Left lung (tissue), 14 donors: Measurements from ENCODE around the gene HAVCR2. TPM values are rescaled to one million over a fixed set of nuclear protein-coding genes. Genes with fewer than 3 reads are reported as not detected.

Experiments
- ATAC-seq: fragments of 200-7000 bp; cut with Tn5 transposase; one replicate; pipeline ENCODE4 v1.9.1; 2020; ENCODE audit warnings: moderate library complexity
- DNase-seq, 4 donors: peaks; one replicate each; pipeline ENCODE4 v3.0.0-alpha.2; 2013 to 2020
- H3K27ac ChIP-seq, 2 donors: fragments of 200-600 bp; sonication (generic) in 1 of 2; one replicate each; pipeline versions ENCODE4 v1.5.0 to v1.8.0; 2020 to 2021
- H3K27me3 ChIP-seq, 2 donors: fragments of 200-600 bp; sonication (generic) in 1 of 2; one replicate each; pipeline versions ENCODE4 v1.5.0 to v1.8.0; 2020 to 2021
- H3K36me3 ChIP-seq, 2 donors: fragments of 200-600 bp; sonication (generic) in 1 of 2; one replicate each; pipeline versions ENCODE4 v1.5.0 to v1.8.0; 2020 to 2021
- H3K4me1 ChIP-seq, 2 donors: fragments of 200-600 bp; one replicate each; pipeline ENCODE4 v1.8.0; 2021
- H3K4me3 ChIP-seq, 2 donors: fragments of 200-600 bp; sonication (generic) in 1 of 2; one replicate each; pipeline versions ENCODE4 v1.5.0 to v1.8.0; 2020 to 2021; ENCODE audit warnings: mild to moderate bottlenecking in 1 of 2
- H3K9me3 ChIP-seq, 2 donors: fragments of 200-600 bp; sonication (generic) in 1 of 2; one replicate each; pipeline versions ENCODE4 v1.5.0 to v1.8.0; 2020 to 2021
- CTCF ChIP-seq, 2 donors: fragments of 200-600 bp; sonication (generic) in 1 of 2; IDR thresholded peaks; one replicate each; pipeline versions ENCODE4 v1.5.0 to v1.8.0; 2021; ENCODE audit warnings: antibody characterized with exemption in 2 of 2
- intact Hi-C, 2 donors: fragments of 100-400 bp; cut with DNase I; formaldehyde crosslinking; loops; one replicate each; pipeline versions ENCODE4 v1.11.2 to v1.14.2; 2022
- long read RNA-seq, 12 donors: library from polyadenylated mRNA in 2 of 12; unstranded in 2 of 12; transcript quantifications; one replicate each; pipeline ENCODE4 v2.0.0 and lab custom pipeline, GENCODE V29; 2019 to 2026
- polyA plus RNA-seq, 6 donors: library from polyadenylated mRNA; unstranded; fragments of 120-200 nt; gene quantifications; one replicate each; pipeline ENCODE4 v1.2.1, GENCODE V29; 2013; ENCODE audit not compliant: insufficient read length in 6 of 6
- total RNA-seq, 2 donors: library from RNA; stranded (reverse); fragmentation: NEBNext Ultra II Directional; extraction: Animal tissue kit (Norgen Biotek cat#: 25700); gene quantifications; one replicate each; pipeline ENCODE4 v1.2.1, GENCODE V29; 2021
- donor health status: DM: no; HTN: yes; CAD: no.
- donor health status: DM: no; HTN: no; CAD: no.

HAVCR2 gene
- total RNA-seq = 10 to 100 TPM; 18.8 to 50.9 TPM
- 1 to 10 TPM; 1.6 to 2.8 (median 2.3) TPM for polyA plus RNA-seq
- long read RNA-seq, donor 1, partial matches to known transcripts = 0 of 2 reads
- long read RNA-seq, donor 1, other reads (novel, unspliced or antisense) = 0 of 2 reads
- long read RNA-seq, donor 2 = 0 reads
- long read RNA-seq, donor 3, partial matches to known transcripts = 0 of 1 reads
- long read RNA-seq, donor 3, other reads (novel, unspliced or antisense) = 0 of 1 reads
- long read RNA-seq, donor 4, transcript HAVCR2-201 (7 exons, 2,907 nt) = major isoform, 8 of 12 reads
- long read RNA-seq, donor 4, partial matches to known transcripts = 0 of 12 reads
- long read RNA-seq, donor 4, other reads (novel, unspliced or antisense) = 3 of 12 reads
- long read RNA-seq, donor 5, partial matches to known transcripts = 0 of 1 reads
- long read RNA-seq, donor 5, other reads (novel, unspliced or antisense) = 0 of 1 reads
- long read RNA-seq, donor 6 = 0 reads
- long read RNA-seq, donor 7 = 0 reads
- long read RNA-seq, donor 8, partial matches to known transcripts = 0 of 2 reads
- long read RNA-seq, donor 8, other reads (novel, unspliced or antisense) = 0 of 2 reads
- long read RNA-seq, donor 9 = 0 reads
- long read RNA-seq, donor 10, transcript HAVCR2-201 (7 exons, 2,907 nt) = major isoform, 20 of 27 reads
- long read RNA-seq, donor 10, partial matches to known transcripts = 2 of 27 reads
- long read RNA-seq, donor 10, other reads (novel, unspliced or antisense) = 2 of 27 reads
- long read RNA-seq, donor 11, transcript HAVCR2-201 (7 exons, 2,907 nt) = major isoform, 6 of 6 reads
- long read RNA-seq, donor 11, partial matches to known transcripts = 0 of 6 reads
- long read RNA-seq, donor 11, other reads (novel, unspliced or antisense) = 0 of 6 reads
- long read RNA-seq, donor 12 = 0 reads

GRCh38 chr5:157108976-157109375 is at the start of gene HAVCR2:
TSS of gene HAVCR2 (minus strand) at chr5:157109044. CDS start at chr5:157108983, 61 bp downstream.
- H3K27ac ChIP-seq = peak within 1 kb of the TSS; percentile 75 to 85
- no peak for TF ChIP-seq CTCF (IDR thresholded peaks at IDR 0.05)
- peaks cover 0 to 11% of the 10 kb centered on the region in 2 donors for H3K36me3 ChIP-seq
- ATAC-seq = peak; percentile 78
- peak within 1 kb of the TSS; percentile 14 to 41 for H3K4me3 ChIP-seq
- DNase-seq = peak in 1 of 4 donors; percentile 73
- no peaks in the 10 kb centered on the region for H3K9me3 ChIP-seq
- H3K27me3 ChIP-seq = no peaks in the 10 kb centered on the region
- peaks cover 0 to 20% of the 10 kb centered on the region in 2 donors for H3K4me1 ChIP-seq
- intact Hi-C loops = no loop called here

GRCh38 chr5:157157293-157157891 is 48.5 kb upstream of the HAVCR2 start:
- no peak for ATAC-seq
- intact Hi-C loops = loop anchor here in 1 of 2 donors (10.0 kb wide), 1 partner anchor 147 kb away; no protein-coding TSS in a partner anchor
- H3K4me3 ChIP-seq = no peak overlapping the region

GRCh38 chr5:157155297-157155696 is 46.5 kb upstream of the HAVCR2 start:
- intact Hi-C loops = loop anchor here in 1 of 2 donors (10.0 kb wide), 1 partner anchor 150 kb away; no protein-coding TSS in a partner anchor
- Histone ChIP-seq H3K36me3 (no peaks in the 10 kb centered on the region), H3K4me1 (no peaks in the 10 kb centered on the region), H3K27ac (no peak overlapping the region), H3K9me3 (no peaks in the 10 kb centered on the region), H3K27me3 (peaks cover 0 to 8% of the 10 kb centered on the region in 2 donors), H3K4me3 (no peak overlapping the region)
- ATAC-seq (no peak), DNase-seq (no peak)
- TF ChIP-seq CTCF (IDR thresholded peaks at IDR 0.05) = no peak

More at GRCh38 chr5:157157293-157157891, 48.5 kb upstream of the HAVCR2 start:
- Histone ChIP-seq H3K36me3 (no peaks in the 10 kb centered on the region), H3K27ac (no peak overlapping the region), H3K27me3 (peaks cover 0 to 8% of the 10 kb centered on the region in 2 donors), H3K9me3 (no peaks in the 10 kb centered on the region), H3K4me1 (no peaks in the 10 kb centered on the region)
- TF ChIP-seq CTCF (IDR thresholded peaks at IDR 0.05) = no peak
- no peak for DNase-seq

- no peak overlapping the region for H3K27ac ChIP-seq
- H3K27me3 ChIP-seq = no peaks in the 10 kb centered on the region
- H3K4me1 ChIP-seq = no peaks in the 10 kb centered on the region
- ATAC-seq = no peak
- no peak overlapping the region for H3K4me3 ChIP-seq
- no peaks in the 10 kb centered on the region for H3K9me3 ChIP-seq
- no peaks in the 10 kb centered on the region for H3K36me3 ChIP-seq
- intact Hi-C loops = loop anchor here in 1 of 2 donors (10.0 kb wide), 1 partner anchor 154 kb away; no protein-coding TSS in a partner anchor
- TF ChIP-seq CTCF (IDR thresholded peaks at IDR 0.05) = no peak
- DNase-seq = no peak
Observed at GRCh38 chr5:157150995-157151394, 42.2 kb upstream of the HAVCR2 start.
